COLO668 (cell line): ENCODE measurements around the gene OTUD5.

ENCODE experiments used
- DNase-seq: peaks from one replicate; lab custom pipeline; 2025; ENCODE audit not compliant: unreplicated experiment; lab: John Stamatoyannopoulos, UW

OTUD5 gene

GRCh38 chrX:48911412-48912182 is 45.8 kb downstream of the OTUD5 start, which contains the start of gene SLC35A2:
Gene SLC35A2, minus strand, starts transcription at chrX:48911646. Its CDS starts 10 bp downstream, at chrX:48911636.
- peak; percentile 85 for DNase-seq

GRCh38 chrX:48910926-48911411 is 46.4 kb downstream of the OTUD5 start:
- no peak for DNase-seq

DNA sequence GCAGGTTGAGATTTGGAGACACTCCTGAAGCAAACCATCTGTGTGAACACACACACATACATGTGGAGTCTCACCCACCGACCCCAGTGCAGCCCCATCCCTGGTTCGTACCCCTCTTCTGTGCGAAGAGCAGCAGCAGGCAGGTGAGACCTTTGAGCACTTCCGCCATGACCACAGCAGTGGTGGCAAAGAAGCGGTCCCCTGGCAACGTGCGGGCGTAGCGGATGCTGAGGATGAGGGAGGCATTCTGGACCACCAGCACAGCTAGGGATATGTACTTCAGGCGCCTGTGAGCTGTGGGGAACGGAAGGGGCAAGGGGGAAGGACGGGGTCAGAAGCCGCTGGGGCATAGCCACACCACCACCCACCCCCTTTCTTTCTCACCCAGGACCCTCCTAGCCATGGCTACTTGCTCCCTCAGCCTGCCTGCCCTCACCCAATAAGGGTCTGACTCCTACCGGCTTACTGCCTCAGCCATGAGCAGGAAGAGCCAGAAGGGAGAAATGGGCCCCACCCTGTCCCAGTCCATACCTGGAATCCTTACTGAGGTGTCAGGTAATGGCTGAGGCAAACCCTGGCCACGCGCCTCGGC is 47.6 kb downstream of the OTUD5 start:
- DNase-seq: no peak

GRCh38 chrX:48908600-48908999 is 48.8 kb downstream of the OTUD5 start:
- no peak for DNase-seq

- no peak for DNase-seq
These were observed 52.2 kb downstream of the OTUD5 start for GRCh38 chrX:48905090-48905790.

- no peak for DNase-seq
These were observed 52.8 kb downstream of the OTUD5 start for GRCh38 chrX:48904626-48905025.

- DNase-seq: no peak
These were observed 53.2 kb downstream of the OTUD5 start for GRCh38 chrX:48904180-48904579.

DNA sequence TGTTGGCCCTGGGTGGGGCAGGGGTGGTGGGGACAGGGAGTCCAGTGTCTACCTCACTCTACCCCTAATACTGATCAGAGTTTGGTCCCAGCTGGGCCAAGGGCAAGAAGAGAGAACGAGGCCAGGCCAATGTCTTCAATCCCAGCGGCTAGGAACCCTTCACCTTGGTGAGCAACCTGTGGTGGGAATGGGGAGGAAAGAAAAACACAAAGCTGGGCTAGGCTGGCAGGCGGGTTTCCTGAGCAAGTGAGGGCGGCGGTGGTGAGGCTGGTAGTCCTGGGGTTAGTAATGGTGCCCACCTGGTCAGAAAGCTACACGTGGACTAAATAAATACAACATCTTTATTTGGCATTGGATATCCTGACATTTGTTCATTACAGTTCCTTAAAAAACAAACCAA is 54.1 kb downstream of the OTUD5 start:
- DNase-seq: no peak

DNA sequence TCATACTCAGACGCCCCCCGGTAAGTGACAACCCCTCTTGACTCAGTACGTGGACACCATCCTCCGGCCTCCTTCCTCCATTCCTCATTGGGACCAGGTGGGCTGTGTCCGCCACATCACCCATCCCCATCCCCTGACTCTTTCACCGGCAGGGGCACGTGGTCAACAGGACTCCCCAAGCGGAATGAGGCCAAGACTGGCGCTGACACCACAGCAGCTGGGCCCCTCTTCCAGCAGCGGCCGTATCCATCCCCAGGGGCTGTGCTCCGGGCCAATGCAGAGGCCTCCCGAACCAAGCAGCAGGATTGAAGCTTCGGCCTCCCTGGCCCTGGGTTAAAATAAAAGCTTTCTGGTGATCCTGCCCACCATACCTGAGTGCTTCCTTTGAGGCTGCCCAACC is 54.6 kb downstream of the OTUD5 start:
- no peak for DNase-seq

DNA sequence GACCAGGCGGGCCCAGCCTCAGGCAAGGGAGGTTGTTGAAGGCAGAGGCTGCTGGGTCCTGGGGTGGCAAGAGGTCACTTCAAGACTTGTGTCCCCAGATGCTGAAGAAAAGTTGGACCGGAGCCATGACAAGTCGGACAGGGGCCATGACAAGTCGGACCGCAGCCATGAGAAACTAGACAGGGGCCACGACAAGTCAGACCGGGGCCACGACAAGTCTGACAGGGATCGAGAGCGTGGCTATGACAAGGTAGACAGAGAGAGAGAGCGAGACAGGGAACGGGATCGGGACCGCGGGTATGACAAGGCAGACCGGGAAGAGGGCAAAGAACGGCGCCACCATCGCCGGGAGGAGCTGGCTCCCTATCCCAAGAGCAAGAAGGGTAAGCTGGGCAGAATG is 55.3 kb downstream of the OTUD5 start:
- no peak for DNase-seq

GRCh38 chrX:48901069-48901468 is 56.3 kb downstream of the OTUD5 start:
- no peak for DNase-seq

DNA sequence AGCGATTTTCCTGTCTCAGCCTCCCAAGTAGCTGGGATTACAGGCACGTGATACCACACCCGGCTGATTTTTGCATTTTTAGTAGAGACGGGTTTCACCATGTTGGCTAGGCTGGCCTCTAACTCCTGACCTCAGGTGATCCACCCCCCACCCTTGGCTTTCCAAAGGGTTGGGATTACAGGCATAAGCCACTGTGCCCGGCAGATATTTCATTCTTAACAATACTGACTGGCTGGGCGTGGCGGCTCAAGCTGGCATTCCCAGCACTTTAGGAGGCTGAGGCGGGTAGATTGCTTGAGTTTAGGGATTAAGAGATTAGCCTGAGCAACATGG is 58.4 kb downstream of the OTUD5 start:
- DNase-seq: no peak

GRCh38 chrX:48897625-48898306 is 59.6 kb downstream of the OTUD5 start, which contains the start of the genes PQBP1 and TIMM17B:
Gene PQBP1, plus strand, starts transcription at chrX:48897930. Its CDS starts 580 bp downstream, at chrX:48898510.
Gene TIMM17B, minus strand, starts transcription at chrX:48897768. Its CDS starts 19 bp downstream, at chrX:48897749.
- peak; percentile 93 for DNase-seq

- peak; percentile 91 for DNase-seq
These were observed 60.2 kb downstream of the OTUD5 start for GRCh38 chrX:48897157-48897624.

- peak; percentile 3 for DNase-seq
These were observed 60.8 kb downstream of the OTUD5 start for GRCh38 chrX:48896611-48897011.

DNA sequence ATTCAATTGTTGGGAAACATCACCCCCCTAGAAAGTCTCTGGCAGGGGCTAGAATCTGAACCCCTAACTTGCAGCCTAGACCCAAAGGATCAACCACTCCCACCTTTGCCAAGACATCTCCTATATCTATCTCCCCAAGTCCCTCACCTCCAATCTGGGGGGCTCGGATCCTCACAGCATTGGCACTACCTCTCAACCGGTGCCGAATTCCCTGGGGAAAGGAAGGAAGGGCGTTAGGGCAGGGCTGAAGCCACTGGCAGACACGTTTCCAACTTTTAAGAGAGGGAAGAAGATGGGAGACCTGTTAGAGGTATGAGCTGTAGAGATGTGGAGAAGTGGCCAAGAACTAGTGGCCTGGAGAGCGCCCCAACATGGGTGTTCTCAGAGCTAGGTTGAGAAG is 62.5 kb downstream of the OTUD5 start:
- no peak for DNase-seq

DNA sequence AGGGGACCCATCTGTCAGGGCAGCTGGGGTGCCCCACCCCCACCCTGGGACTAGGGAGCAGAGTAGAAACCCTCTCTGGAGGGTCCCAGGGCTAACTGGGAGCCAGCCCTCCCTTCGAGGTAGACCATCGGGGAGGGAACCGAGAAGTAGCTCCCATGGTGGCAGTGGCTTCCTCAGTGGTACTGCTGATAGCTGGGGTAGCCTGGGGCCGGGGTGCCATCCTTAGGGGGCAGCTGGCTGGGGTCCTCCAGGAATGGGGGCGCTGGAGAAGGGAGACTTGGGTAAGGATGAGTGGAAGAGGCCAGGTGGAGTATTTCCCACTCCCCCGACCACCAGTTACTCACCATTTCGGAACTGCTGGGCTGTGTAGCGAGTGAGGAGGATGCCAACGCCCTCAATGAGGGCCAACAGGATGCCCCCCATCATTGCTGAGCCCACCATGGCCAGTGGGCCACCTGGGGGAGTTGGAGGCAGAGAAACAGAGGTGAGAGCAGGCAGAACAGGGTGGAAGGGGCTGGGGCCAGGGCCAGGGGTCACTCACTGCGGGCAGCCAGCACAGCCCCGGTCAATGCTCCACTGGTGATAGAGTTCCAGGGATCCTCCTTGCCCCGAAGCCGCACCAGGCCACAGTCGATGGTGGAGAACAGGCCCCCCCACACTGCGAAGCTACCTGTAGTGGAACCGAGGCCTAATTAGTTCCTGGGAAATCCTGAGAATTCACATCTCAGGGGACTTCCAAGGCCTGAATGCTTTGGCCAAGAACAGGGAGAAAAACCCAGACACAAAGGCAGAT is 63.7 kb downstream of the OTUD5 start:
- no peak for DNase-seq

GRCh38 chrX:48892896-48893295 is 64.5 kb downstream of the OTUD5 start:
- no peak for DNase-seq

- DNase-seq: peak; percentile 83
These were observed 65.8 kb downstream of the OTUD5 start for GRCh38 chrX:48891402-48892288.
